ENCODE data around the gene DIP2C.

DNA sequence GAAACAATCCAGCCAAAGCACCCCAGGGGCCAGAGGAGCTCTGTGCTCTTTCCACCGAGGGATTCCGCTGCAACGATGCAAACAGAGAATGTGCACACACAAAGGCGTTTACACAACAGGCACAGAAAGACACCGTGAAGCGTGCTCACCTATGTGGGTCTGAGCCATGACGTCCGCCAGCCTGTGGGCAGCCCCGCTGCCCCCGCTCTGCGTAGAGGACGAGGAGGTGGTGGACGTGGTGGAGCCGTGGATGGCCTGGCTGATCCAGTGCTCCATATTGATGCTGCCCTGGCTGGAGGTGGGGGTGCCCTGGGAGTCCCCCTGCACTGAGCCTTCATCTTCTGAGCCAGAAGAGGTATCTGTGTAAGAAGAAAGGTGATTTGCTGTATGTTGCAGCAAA, 266.8 kb downstream of the DIP2C start:
- TF ChIP-seq, protein P1, sequence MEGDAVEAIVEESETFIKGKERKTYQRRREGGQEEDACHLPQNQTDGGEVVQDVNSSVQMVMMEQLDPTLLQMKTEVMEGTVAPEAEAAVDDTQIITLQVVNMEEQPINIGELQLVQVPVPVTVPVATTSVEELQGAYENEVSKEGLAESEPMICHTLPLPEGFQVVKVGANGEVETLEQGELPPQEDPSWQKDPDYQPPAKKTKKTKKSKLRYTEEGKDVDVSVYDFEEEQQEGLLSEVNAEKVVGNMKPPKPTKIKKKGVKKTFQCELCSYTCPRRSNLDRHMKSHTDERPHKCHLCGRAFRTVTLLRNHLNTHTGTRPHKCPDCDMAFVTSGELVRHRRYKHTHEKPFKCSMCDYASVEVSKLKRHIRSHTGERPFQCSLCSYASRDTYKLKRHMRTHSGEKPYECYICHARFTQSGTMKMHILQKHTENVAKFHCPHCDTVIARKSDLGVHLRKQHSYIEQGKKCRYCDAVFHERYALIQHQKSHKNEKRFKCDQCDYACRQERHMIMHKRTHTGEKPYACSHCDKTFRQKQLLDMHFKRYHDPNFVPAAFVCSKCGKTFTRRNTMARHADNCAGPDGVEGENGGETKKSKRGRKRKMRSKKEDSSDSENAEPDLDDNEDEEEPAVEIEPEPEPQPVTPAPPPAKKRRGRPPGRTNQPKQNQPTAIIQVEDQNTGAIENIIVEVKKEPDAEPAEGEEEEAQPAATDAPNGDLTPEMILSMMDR (conservative IDR thresholded peaks at IDR 0.05; ENCODE audit: low read length) = no peak
- TF ChIP-seq EZH2phosphoT487 (IDR thresholded peaks at IDR 0.05; ENCODE audit: borderline replicate concordance) = no peak

Data from Loucy (cell line).